ENCODE measurements around the gene APOE.
"Not testable (repeated sequence)": the region's sequence is repeated elsewhere in the genome, so short reads cannot be mapped to it uniquely, and the experiment has no call there.

APOE gene

DNA sequence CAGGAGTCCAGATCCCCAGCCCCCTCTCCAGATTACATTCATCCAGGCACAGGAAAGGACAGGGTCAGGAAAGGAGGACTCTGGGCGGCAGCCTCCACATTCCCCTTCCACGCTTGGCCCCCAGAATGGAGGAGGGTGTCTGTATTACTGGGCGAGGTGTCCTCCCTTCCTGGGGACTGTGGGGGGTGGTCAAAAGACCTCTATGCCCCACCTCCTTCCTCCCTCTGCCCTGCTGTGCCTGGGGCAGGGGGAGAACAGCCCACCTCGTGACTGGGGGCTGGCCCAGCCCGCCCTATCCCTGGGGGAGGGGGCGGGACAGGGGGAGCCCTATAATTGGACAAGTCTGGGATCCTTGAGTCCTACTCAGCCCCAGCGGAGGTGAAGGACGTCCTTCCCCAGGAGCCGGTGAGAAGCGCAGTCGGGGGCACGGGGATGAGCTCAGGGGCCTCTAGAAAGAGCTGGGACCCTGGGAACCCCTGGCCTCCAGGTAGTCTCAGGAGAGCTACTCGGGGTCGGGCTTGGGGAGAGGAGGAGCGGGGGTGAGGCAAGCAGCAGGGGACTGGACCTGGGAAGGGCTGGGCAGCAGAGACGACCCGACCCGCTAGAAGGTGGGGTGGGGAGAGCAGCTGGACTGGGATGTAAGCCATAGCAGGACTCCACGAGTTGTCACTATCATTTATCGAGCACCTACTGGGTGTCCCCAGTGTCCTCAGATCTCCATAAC, at the start of gene APOE:
APOE (plus strand) TSS at position 360 of the 724 bp plus-strand sequence. CDS start 829 bp downstream, outside the sequence.
- no peak for DNase-seq (ENCODE audit: low read depth in 2 of 3, low spot score in 2 of 3)

- no peak for DNase-seq (ENCODE audit: low read depth in 2 of 3, low spot score in 2 of 3)
These were observed 49.0 kb upstream of the APOE start for GRCh38 chr19:44856421-44857083.

DNA sequence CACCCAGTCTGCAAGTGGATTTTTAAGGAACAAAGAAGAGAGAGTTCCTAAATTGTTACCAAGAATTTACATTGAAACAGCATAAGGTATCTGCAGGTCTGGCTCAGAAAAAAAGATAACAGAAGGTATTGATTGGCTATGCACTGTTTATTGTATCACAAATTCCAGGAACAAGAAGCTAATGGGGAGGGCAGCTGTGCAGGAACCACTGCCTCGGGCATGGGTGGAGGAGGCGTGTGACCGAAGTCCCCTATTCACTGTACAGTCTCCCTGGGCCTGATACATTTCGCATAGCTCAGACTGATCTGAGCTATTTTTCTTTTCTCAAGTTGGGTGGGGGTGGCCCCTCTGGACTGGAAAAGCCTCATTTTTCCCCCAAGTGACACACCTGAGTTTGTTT, 47.8 kb upstream of the APOE start:
- no peak for DNase-seq (ENCODE audit: low read depth in 2 of 3, low spot score in 2 of 3)

- DNase-seq (ENCODE audit: low read depth in 2 of 3, low spot score in 2 of 3), result not testable (repeated sequence)
These were observed 44.0 kb upstream of the APOE start for GRCh38 chr19:44861576-44861975.

DNA sequence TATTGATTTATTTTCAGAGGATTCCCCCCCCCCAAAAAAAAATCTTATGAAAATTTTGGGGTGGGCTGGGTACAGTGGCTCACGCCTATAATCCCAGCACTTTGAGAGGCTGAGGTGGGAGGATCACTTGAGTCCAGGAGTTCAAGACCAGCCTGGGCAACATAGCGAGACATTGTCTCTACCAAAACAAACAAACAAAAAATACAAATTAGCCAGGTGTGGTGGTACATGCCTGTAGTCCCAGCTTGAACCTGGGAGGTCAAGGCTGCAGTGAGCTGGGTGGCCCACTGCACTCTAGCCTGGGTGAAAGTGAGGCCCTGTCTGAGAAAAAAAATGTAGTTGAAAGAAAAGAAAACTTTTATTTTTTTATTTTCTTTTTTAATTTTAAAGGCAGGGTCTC, 41.6 kb upstream of the APOE start:
- no peak for DNase-seq (ENCODE audit: low read depth in 2 of 3, low spot score in 2 of 3)

GRCh38 chr19:44865196-44865767, 40.3 kb upstream of the APOE start:
- no peak for DNase-seq (ENCODE audit: low read depth in 2 of 3, low spot score in 2 of 3)

GRCh38 chr19:44866664-44867063, 38.9 kb upstream of the APOE start:
- no peak for DNase-seq (ENCODE audit: low read depth in 2 of 3, low spot score in 2 of 3)

DNA sequence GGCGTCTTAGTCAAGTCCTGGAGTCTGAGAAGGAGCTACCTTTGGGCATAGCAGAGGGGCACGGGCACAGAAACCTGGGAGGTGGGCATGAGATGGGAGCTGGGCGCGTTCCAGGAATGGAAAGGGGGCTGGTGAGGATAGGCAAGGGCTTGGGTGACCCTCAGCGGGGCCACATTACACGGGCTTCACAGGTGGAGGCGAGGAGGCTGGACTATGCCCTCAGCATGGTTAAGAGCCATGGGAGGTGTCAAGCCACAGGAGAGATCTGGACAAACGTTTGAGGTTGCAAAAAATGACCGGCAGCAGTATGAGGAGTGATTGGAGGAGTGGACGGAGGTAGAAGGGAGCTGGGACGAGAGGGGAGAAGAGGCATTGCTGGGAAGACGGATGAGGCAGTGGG, 38.0 kb upstream of the APOE start:
- DNase-seq (ENCODE audit: low read depth in 2 of 3, low spot score in 2 of 3), result no peak

DNA sequence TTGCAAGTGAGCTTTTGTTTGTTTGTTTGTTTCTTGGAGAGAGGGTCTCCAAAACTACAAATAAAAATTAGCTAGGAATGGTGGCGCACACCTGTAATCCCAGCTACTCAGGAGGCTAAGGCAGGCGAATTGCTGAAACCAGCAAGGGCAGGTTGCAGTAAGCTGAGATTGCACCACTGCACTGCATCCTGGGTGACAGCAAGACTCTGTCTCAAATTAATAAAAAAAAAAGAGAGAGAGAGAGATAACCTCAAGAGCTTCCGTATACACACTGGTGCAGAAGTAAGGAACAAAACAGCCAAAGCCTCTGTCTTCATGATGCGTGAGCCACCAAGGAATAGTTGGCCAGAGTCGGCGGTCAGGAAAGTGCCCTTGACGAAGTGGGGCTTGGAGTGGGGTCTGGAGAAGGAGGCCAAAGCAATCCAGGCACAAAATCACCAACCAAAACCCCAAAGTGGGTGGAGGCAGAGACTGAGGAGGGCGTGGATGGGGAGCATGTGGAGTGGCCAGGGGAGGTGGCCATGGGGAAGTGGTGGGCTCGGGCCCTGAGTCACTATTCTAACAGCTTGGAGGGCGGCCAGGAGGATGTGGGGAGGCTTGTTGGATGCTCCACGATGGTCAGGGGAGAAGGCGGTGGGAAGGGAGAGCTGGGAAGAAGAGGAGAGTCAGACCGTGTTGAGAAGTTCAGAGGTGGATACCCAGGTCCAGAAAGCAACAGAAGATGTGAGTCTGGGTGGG, 35.7 kb upstream of the APOE start:
- no peak for DNase-seq (ENCODE audit: low read depth in 2 of 3, low spot score in 2 of 3)

- no peak for DNase-seq (ENCODE audit: low read depth in 2 of 3, low spot score in 2 of 3)
These were observed 33.8 kb upstream of the APOE start for GRCh38 chr19:44871809-44872208.

- DNase-seq (ENCODE audit: low read depth in 2 of 3, low spot score in 2 of 3), result no peak
These were observed 32.9 kb upstream of the APOE start for GRCh38 chr19:44872661-44873060.

GRCh38 chr19:44874317-44874716, 31.3 kb upstream of the APOE start:
- DNase-seq (ENCODE audit: low read depth in 2 of 3, low spot score in 2 of 3), result no peak

- DNase-seq (ENCODE audit: low read depth in 2 of 3, low spot score in 2 of 3), result no peak
These were observed 29.7 kb upstream of the APOE start for GRCh38 chr19:44875666-44876451.

GRCh38 chr19:44876930-44877535, 28.6 kb upstream of the APOE start:
- no peak for DNase-seq (ENCODE audit: low read depth in 2 of 3, low spot score in 2 of 3)

GRCh38 chr19:44878120-44878865, 27.3 kb upstream of the APOE start:
- no peak for DNase-seq (ENCODE audit: low read depth in 2 of 3, low spot score in 2 of 3)

GRCh38 chr19:44879309-44880065, 26.1 kb upstream of the APOE start:
- DNase-seq (ENCODE audit: low read depth in 2 of 3, low spot score in 2 of 3), result no peak

DNA sequence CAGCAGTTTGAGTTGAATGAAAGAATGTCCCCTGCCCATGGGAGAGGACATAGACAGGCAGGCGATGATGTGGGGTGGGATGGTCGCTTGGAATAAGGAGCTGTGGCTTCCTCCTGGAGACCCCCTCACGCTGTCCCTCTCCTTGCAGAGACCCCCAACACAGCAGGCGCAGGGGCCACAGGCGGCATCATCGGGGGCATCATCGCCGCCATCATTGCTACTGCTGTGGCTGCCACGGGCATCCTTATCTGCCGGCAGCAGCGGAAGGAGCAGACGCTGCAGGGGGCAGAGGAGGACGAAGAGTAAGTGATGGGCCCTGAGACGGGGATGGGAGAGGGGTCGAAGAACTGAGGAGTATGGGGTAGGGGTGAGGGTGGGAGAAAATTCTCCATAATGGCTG, 23.5 kb upstream of the APOE start:
- DNase-seq (ENCODE audit: low read depth in 2 of 3, low spot score in 2 of 3), result no peak

- DNase-seq (ENCODE audit: low read depth in 2 of 3, low spot score in 2 of 3), result not testable (repeated sequence)
These were observed 22.8 kb upstream of the APOE start for GRCh38 chr19:44882619-44883397.

Data from activated CD8-positive, alpha-beta memory T cell treated with anti-CD3 and anti-CD28 coated beads for 48 hours (primary cell).